Coronary artery (tissue), 2 donors: Measurements from ENCODE around the gene SBK2.

ENCODE experiments used
- DNase-seq: peaks from one replicate; pipeline ENCODE4 v3.0.0-alpha.2; 2017; ENCODE audit warnings: low spot score
- H3K27ac ChIP-seq, 2 donors: fragments of 200-600 bp; sonication (generic); one replicate each; pipeline ENCODE4 v1.5.1; 2016 to 2019
- H3K4me3 ChIP-seq: fragments of 200-600 bp; sonication (generic); 2 replicates; pipeline ENCODE4 v1.5.1; 2016; ENCODE audit warnings: mild to moderate bottlenecking, moderate library complexity
- TF ChIP-seq, protein P1 (sequence below): fragments of 200-600 bp; sonication (generic); IDR thresholded peaks from one replicate; pipeline ENCODE4 v1.5.1; 2019; ENCODE audit warnings: antibody characterized with exemption

The SBK2 gene

DNA sequence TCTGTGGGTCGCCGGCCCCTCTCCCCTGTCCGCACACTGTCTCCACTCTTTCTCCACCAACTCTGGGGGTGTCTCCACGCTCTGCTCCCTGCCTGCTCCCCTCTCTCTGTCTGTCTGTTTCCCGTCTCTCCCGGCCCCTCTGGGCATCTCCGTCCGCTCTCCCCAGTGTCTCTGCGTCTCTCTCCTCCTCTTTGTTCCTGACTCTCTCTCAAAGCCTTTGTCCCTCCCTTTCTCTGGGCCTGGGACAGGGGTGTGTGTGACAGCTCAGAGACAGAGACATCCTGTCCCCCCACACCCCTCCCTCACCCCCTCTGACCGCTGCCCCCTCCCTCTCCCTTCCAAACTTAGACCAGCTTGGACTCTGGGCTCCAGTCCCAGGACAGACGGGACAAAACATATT lies 9.1 kb upstream of the SBK2 start:
- Histone ChIP-seq H3K27ac (peak overlapping the region; percentile 5 to 52), H3K4me3 (no peak overlapping the region)
- no peak for DNase-seq
- TF ChIP-seq, protein P1, sequence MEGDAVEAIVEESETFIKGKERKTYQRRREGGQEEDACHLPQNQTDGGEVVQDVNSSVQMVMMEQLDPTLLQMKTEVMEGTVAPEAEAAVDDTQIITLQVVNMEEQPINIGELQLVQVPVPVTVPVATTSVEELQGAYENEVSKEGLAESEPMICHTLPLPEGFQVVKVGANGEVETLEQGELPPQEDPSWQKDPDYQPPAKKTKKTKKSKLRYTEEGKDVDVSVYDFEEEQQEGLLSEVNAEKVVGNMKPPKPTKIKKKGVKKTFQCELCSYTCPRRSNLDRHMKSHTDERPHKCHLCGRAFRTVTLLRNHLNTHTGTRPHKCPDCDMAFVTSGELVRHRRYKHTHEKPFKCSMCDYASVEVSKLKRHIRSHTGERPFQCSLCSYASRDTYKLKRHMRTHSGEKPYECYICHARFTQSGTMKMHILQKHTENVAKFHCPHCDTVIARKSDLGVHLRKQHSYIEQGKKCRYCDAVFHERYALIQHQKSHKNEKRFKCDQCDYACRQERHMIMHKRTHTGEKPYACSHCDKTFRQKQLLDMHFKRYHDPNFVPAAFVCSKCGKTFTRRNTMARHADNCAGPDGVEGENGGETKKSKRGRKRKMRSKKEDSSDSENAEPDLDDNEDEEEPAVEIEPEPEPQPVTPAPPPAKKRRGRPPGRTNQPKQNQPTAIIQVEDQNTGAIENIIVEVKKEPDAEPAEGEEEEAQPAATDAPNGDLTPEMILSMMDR = no peak

GRCh38 chr19:55545443-55545842 lies 8.5 kb upstream of the SBK2 start, which contains the start of gene SBK3:
TSS of gene SBK3 (minus strand) at chr19:55545543. CDS start at chr19:55545543, 0 bp downstream.
- TF ChIP-seq, protein P1 = no peak
- Histone ChIP-seq H3K27ac (peak within 1 kb of the TSS; percentile 5 to 52), H3K4me3 (no peak within 1 kb of the TSS)
- DNase-seq = no peak

- TF ChIP-seq, protein P1 = no peak
- Histone ChIP-seq H3K27ac (no peak overlapping the region), H3K4me3 (no peak overlapping the region)
- no peak for DNase-seq
Observed at GRCh38 chr19:55544776-55545439, 8.0 kb upstream of the SBK2 start.

GRCh38 chr19:55544014-55544413 lies 7.1 kb upstream of the SBK2 start:
- Histone ChIP-seq H3K27ac (no peak overlapping the region), H3K4me3 (no peak overlapping the region)
- DNase-seq = no peak
- TF ChIP-seq, protein P1 = no peak

DNA sequence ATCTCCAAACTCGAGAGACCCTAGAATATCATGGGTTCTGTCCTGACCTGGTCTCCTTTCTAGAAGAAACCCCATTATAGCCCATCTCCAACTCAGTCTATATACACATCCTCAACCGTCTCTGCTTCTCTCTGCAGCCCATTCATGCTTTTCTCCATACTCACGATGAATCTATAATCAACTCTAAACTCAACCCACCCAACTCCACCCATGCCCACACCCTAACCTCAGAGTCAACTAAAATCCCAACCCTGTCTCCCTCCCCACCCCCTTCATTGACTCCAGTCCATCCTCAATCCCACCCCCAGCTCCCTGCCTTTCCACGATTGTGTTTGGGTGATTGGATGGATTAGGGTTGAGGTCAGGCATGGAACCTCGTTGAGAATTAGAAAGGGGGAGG lies 6.6 kb upstream of the SBK2 start:
- TF ChIP-seq, protein P1 = no peak
- no peak for DNase-seq
- no peak overlapping the region for H3K27ac ChIP-seq
- no peak overlapping the region for H3K4me3 ChIP-seq

- Histone ChIP-seq H3K27ac (no peak overlapping the region), H3K4me3 (no peak overlapping the region)
- DNase-seq = no peak
- TF ChIP-seq, protein P1 = no peak
Observed at GRCh38 chr19:55542292-55542855, 5.4 kb upstream of the SBK2 start.

DNA sequence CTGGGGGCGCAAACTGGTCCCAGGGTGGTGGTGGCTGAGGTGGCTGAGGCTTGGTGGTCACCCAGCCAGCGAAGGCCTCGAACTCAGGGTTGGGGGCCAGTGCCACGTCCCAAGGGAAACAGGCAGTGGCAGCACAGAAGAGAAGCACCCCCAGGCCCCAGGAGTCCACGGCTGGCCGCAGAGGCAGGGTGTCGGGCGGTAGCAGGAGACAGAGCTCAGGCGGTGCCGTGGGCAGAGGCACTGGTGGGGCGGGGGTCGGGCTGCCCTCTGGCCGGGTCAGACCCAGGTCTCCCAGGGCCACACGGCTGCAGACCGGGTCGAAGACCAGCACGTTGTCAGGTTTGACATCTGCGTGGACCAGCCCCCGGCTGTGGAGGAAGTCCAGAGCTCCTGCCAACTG lies 4.2 kb upstream of the SBK2 start:
- no peak for DNase-seq
- Histone ChIP-seq H3K4me3 (no peak overlapping the region), H3K27ac (no peak overlapping the region)
- TF ChIP-seq, protein P1 = no peak
